ENCODE data around the gene ALCAM.

ALCAM gene

DNA sequence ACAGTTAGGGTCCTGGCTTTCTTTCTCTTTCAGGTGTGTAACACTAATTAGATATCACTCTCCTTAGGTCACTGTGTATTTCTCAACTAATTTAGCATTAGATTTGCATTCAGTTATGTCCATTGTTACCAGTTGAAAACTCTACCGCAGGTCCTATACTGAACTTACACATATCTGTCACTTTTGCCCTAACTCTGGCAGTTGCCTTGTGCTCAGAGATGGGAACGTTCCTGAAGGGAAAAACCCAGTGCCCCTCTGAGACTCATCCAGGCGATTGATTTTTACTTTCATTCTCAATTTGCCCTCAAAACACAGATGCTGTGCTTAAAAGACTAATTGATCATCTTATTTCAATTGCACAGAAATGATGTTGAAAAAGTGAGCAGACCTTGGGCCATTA, 249.1 kb downstream of the ALCAM start:
- no peak for DNase-seq (ENCODE audit: low read depth, low spot score)
- TF ChIP-seq, protein P1, sequence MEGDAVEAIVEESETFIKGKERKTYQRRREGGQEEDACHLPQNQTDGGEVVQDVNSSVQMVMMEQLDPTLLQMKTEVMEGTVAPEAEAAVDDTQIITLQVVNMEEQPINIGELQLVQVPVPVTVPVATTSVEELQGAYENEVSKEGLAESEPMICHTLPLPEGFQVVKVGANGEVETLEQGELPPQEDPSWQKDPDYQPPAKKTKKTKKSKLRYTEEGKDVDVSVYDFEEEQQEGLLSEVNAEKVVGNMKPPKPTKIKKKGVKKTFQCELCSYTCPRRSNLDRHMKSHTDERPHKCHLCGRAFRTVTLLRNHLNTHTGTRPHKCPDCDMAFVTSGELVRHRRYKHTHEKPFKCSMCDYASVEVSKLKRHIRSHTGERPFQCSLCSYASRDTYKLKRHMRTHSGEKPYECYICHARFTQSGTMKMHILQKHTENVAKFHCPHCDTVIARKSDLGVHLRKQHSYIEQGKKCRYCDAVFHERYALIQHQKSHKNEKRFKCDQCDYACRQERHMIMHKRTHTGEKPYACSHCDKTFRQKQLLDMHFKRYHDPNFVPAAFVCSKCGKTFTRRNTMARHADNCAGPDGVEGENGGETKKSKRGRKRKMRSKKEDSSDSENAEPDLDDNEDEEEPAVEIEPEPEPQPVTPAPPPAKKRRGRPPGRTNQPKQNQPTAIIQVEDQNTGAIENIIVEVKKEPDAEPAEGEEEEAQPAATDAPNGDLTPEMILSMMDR (IDR thresholded peaks at IDR 0.05; ENCODE audit: low read depth, low read length): no peak
- no peak overlapping the region for H3K4me3 ChIP-seq (ENCODE audit: low read depth, low read length)
- in situ Hi-C loops (cut with HindIII; ENCODE audit: low sequenced_read_pairs): no loop called here

DNA sequence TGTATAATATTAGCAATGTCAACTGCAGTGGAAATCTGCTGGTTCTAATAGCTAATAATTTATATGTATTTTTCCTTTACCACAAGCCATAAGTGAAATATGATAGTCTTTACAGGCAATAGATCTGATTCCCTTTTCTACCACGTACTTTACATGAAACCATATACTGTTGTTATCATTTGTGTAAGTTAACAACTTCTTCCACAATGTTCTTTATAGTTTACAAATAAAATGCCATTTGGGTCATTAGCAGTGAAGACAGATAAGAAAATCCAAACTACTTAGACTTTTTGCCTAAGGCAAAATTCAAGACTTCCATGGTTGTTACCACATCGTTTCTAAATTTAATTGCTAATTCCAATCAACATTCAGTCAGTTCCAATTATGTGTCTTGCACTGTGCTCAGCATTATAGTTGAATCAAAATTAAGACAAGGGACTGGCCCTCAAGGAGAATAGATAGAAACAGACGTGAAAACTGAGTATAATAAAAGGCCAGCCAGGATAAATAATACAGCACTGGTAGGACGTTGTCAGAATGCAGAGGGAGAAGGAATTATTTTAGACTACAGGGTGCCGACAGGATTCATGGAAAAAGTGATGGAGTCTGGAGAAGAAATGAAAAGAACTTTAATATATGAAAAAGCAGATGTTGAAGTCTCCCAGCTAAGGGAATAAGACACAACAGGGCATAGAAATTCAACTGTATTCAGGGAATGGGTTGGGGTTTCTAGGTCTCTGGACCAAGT, 249.8 kb downstream of the ALCAM start:
- no peak overlapping the region for H3K4me3 ChIP-seq (ENCODE audit: low read depth, low read length)
- TF ChIP-seq, protein P1 (IDR thresholded peaks at IDR 0.05; ENCODE audit: low read depth, low read length): no peak
- in situ Hi-C loops (cut with HindIII; ENCODE audit: low sequenced_read_pairs): no loop called here
- DNase-seq (ENCODE audit: low read depth, low spot score): no peak

DNA sequence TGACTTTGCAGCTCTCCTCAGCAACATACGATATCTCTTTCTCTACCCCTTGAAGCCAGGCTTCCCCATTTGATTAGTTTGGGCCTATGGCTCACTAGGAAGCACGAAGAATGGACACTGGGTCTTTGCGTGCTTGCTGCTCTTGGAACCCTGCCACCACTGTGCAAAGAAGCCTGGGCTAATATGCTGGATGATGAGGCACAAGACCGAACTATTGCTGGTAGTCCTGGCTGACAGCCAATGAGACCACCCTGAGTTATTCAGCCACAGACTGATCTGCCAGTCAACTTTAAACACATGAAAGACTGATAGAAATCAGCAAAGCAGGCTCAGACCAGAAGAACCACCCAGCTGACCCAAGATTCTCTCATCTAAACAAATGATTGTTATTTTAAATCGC, 251.8 kb downstream of the ALCAM start:
- in situ Hi-C loops (cut with HindIII; ENCODE audit: low sequenced_read_pairs): no loop called here
- H3K4me3 ChIP-seq (ENCODE audit: low read depth, low read length): no peak overlapping the region
- DNase-seq (ENCODE audit: low read depth, low spot score): no peak
- TF ChIP-seq, protein P1 (IDR thresholded peaks at IDR 0.05; ENCODE audit: low read depth, low read length): no peak

DNA sequence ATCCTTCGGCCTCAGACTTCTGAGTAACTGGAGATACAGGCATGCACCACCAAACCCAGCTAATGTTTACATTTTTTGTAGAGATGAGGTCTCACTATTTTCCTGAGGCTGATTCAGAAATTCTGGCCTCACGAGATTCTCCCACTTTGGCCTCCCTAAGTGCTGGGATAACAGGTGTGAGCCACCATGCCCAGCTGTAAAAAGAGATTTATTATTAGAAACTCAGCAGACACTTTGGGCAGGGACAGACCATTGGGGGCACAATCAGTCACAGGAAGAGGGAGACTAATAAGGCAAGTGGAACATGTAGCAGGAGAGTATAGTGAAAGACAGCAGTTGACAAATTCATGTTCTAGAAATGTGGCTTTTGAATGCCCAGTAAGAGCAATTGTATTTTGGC, 252.9 kb downstream of the ALCAM start:
- in situ Hi-C loops (cut with HindIII; ENCODE audit: low sequenced_read_pairs): no loop called here
- H3K4me3 ChIP-seq (ENCODE audit: low read depth, low read length): no peak overlapping the region
- TF ChIP-seq, protein P1 (IDR thresholded peaks at IDR 0.05; ENCODE audit: low read depth, low read length): no peak

DNA sequence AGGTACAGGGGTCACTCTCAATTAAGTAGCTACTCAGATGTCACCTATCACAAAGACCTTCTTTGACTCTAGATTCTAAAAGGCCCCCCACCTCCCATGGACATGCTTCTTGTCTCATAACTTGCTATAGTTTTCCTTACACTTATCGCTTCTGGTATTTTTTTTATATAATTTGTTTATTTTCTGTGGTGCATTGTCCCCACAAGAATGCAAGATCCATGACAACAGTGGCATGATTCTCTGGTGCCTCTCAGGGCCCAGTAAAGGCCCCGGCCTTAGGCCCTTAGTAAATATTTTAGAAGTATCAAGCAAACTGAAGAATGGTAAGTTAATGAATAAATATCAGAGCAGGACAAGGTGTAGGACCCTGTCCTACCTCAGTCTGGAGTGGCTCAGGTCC, 253.5 kb downstream of the ALCAM start:
- no peak overlapping the region for H3K4me3 ChIP-seq (ENCODE audit: low read depth, low read length)
- in situ Hi-C loops (cut with HindIII; ENCODE audit: low sequenced_read_pairs): no loop called here
- TF ChIP-seq, protein P1 (IDR thresholded peaks at IDR 0.05; ENCODE audit: low read depth, low read length): no peak
- DNase-seq (ENCODE audit: low read depth, low spot score): no peak

More for the DNA sequence above, 252.9 kb downstream of the ALCAM start:
- no peak for DNase-seq (ENCODE audit: low read depth, low spot score)

DNA sequence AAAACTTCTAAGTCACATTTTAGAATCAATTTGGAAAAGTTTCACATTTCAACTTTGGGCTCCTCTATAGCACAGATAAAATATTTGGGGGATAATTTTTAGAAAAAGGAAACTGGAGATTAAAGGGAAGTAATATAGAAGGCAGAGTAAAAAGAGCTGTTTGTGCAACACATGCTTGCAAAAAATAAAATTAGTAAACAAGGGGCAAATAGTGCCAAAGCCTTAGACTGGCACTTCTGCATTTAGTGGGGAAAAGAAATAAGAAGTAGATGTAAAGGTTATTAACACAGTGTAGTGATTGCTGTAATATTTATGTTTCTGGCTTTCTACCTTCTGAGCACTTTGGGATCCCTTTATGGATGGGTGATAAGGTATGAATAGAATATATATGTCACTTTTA, 255.5 kb downstream of the ALCAM start:
- DNase-seq (ENCODE audit: low read depth, low spot score): no peak
- TF ChIP-seq, protein P1 (IDR thresholded peaks at IDR 0.05; ENCODE audit: low read depth, low read length): no peak

More for the DNA sequence above, 255.5 kb downstream of the ALCAM start:
- H3K4me3 ChIP-seq (ENCODE audit: low read depth, low read length): no peak overlapping the region
- in situ Hi-C loops (cut with HindIII; ENCODE audit: low sequenced_read_pairs): no loop called here

Measured in astrocyte of the spinal cord (primary cell).